Posterior cingulate gyrus (tissue), 11 donors: Measurements from ENCODE around the gene ZNF648.
"Not testable (repeated sequence)": the region's sequence is repeated elsewhere in the genome, so short reads cannot be mapped to it uniquely, and the experiment has no call there.

Experiments
- DNase-seq, 10 donors: peaks; one replicate each; pipeline versions ENCODE4 v3.0.0 to v3.0.0-alpha.2; 2020 to 2021; ENCODE audit warnings: mixed read lengths in 3 of 10
- intact Hi-C: fragments of 100-400 bp; cut with DNase I; formaldehyde crosslinking; loops from one replicate; pipeline ENCODE4 v1.15.1; 2023

Gene ZNF648

GRCh38 chr1:182061594-182061993, at the start of gene ZNF648:
TSS of gene ZNF648 (minus strand) at chr1:182061712. CDS start at chr1:182058010, 3,702 bp downstream.
- no peak for DNase-seq
- intact Hi-C loops, result no loop called here

GRCh38 chr1:182110635-182111034, 49.1 kb upstream of the ZNF648 start:
- DNase-seq, result no peak
- intact Hi-C loops, result no loop called here

- intact Hi-C loops, result no loop called here
- DNase-seq, result no peak
Observed at GRCh38 chr1:182109771-182110170, 48.3 kb upstream of the ZNF648 start.

- DNase-seq, result no peak
- intact Hi-C loops, result no loop called here
Observed at GRCh38 chr1:182107209-182107608, 45.7 kb upstream of the ZNF648 start.

- intact Hi-C loops, result no loop called here
- DNase-seq, result no peak
Observed at GRCh38 chr1:182102043-182102416, 40.5 kb upstream of the ZNF648 start.

- intact Hi-C loops, result no loop called here
- DNase-seq, result peak in 1 of 10 donors; percentile 67
Observed at GRCh38 chr1:182101415-182102042, 40.0 kb upstream of the ZNF648 start.

- intact Hi-C loops, result no loop called here
- no peak for DNase-seq
Observed at GRCh38 chr1:182098301-182098700, 36.8 kb upstream of the ZNF648 start.

GRCh38 chr1:182095946-182096345, 34.4 kb upstream of the ZNF648 start:
- DNase-seq, result no peak
- intact Hi-C loops, result no loop called here

- DNase-seq, intact Hi-C loops: not testable (repeated sequence)
Observed at GRCh38 chr1:182094514-182095005, 33.0 kb upstream of the ZNF648 start.

- intact Hi-C loops, result no loop called here
Observed at GRCh38 chr1:182093781-182094180, 32.3 kb upstream of the ZNF648 start.

GRCh38 chr1:182092336-182092735, 30.8 kb upstream of the ZNF648 start:
- intact Hi-C loops, result no loop called here
- DNase-seq, result no peak

More at GRCh38 chr1:182093781-182094180, 32.3 kb upstream of the ZNF648 start:
- DNase-seq, result no peak

- DNase-seq, result no peak
- intact Hi-C loops, result no loop called here
Observed at GRCh38 chr1:182091083-182091482, 29.6 kb upstream of the ZNF648 start.

- intact Hi-C loops, result loop anchor here (10.0 kb wide), 1 partner anchor 517 kb away; the partner anchor contains the start of gene RGS16
- no peak for DNase-seq
Observed at GRCh38 chr1:182087719-182088350, 26.3 kb upstream of the ZNF648 start.

GRCh38 chr1:182087304-182087703, 25.8 kb upstream of the ZNF648 start:
- no peak for DNase-seq
- intact Hi-C loops, result loop anchor here (10.0 kb wide), 1 partner anchor 517 kb away; the partner anchor contains the start of gene RGS16

GRCh38 chr1:182086620-182087019, 25.1 kb upstream of the ZNF648 start:
- intact Hi-C loops, result loop anchor here (10.0 kb wide), 1 partner anchor 518 kb away; the partner anchor contains the start of gene RGS16

GRCh38 chr1:182086136-182086535, 24.6 kb upstream of the ZNF648 start:
- intact Hi-C loops, result loop anchor here (10.0 kb wide), 1 partner anchor 519 kb away; the partner anchor contains the start of gene RGS16
- no peak for DNase-seq

More at GRCh38 chr1:182086620-182087019, 25.1 kb upstream of the ZNF648 start:
- DNase-seq, result no peak

GRCh38 chr1:182085726-182086125, 24.2 kb upstream of the ZNF648 start:
- intact Hi-C loops, result loop anchor here (1.0 to 10.0 kb wide), 3 partner anchors 57 to 519 kb away; partner anchors contain the start of gene RGS16
- DNase-seq, result peak in 1 of 10 donors; percentile 83

- intact Hi-C loops, result loop anchor here (1.0 to 10.0 kb wide), 4 partner anchors 58 to 703 kb away; partner anchors contain the start of genes NPL and RGS16
Observed at GRCh38 chr1:182084487-182085316, 23.2 kb upstream of the ZNF648 start.

GRCh38 chr1:182083851-182084486, 22.5 kb upstream of the ZNF648 start:
- no peak for DNase-seq
- intact Hi-C loops, result loop anchor here (2.0 to 10.0 kb wide), 3 partner anchors 59 to 703 kb away; partner anchors contain the start of genes NPL and RGS16

More at GRCh38 chr1:182084487-182085316, 23.2 kb upstream of the ZNF648 start:
- peak; percentile 77 to 98 (median 92) for DNase-seq
